ENCODE measurements around the gene RELB. TPM values are rescaled to one million over a fixed set of nuclear protein-coding genes. Genes with fewer than 3 reads are reported as not detected.

Gene RELB
- total RNA-seq, 4 donors from 2014 or later = 8.4 to 21.5 (median 12.9) TPM

DNA sequence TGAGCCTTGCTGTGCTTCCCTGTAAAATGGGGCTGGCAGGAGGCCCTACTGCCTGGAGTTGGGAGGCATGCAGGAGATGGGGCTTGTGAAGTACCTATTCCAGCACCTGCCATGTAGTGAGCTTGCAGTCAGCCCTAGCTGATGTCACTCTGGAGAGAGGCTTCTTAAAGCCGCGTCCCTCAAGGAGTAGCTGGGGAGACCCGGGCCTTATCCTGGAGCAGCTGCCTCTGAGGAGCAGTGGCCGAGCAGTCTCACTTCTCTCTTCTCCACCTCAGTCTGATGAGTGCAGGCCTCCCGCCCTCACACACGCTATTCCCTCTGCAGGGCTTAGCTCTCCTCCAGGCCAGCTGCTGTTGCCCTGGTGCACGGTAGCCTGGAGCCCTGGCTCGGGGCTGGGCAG, 55.6 kb downstream of the RELB start:
- Histone ChIP-seq H3K36me3 (peaks cover 0 to 91% of the 10 kb centered on the region in 2 donors), H3K27ac (no peak overlapping the region), H3K27me3 (no peaks in the 10 kb centered on the region), H3K9me3 (no peaks in the 10 kb centered on the region), H3K4me1 (no peaks in the 10 kb centered on the region), H3K4me3 (no peak overlapping the region)
- DNase-seq (no peak), ATAC-seq (no peak)
- in situ Hi-C loops (cut with MboI; ENCODE audit: low sequenced_read_pairs in 4 of 4) (no loop called here), intact Hi-C loops (cut with DNase I; ENCODE audit: low total_unique reads) (no loop called here)
- TF ChIP-seq, protein P1, sequence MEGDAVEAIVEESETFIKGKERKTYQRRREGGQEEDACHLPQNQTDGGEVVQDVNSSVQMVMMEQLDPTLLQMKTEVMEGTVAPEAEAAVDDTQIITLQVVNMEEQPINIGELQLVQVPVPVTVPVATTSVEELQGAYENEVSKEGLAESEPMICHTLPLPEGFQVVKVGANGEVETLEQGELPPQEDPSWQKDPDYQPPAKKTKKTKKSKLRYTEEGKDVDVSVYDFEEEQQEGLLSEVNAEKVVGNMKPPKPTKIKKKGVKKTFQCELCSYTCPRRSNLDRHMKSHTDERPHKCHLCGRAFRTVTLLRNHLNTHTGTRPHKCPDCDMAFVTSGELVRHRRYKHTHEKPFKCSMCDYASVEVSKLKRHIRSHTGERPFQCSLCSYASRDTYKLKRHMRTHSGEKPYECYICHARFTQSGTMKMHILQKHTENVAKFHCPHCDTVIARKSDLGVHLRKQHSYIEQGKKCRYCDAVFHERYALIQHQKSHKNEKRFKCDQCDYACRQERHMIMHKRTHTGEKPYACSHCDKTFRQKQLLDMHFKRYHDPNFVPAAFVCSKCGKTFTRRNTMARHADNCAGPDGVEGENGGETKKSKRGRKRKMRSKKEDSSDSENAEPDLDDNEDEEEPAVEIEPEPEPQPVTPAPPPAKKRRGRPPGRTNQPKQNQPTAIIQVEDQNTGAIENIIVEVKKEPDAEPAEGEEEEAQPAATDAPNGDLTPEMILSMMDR (IDR thresholded peaks at IDR 0.05 in 4 of 5, conservative IDR thresholded peaks at IDR 0.05 in 1 of 5) = no peak
- no peak for TF ChIP-seq POLR2A (IDR thresholded peaks at IDR 0.05)

DNA sequence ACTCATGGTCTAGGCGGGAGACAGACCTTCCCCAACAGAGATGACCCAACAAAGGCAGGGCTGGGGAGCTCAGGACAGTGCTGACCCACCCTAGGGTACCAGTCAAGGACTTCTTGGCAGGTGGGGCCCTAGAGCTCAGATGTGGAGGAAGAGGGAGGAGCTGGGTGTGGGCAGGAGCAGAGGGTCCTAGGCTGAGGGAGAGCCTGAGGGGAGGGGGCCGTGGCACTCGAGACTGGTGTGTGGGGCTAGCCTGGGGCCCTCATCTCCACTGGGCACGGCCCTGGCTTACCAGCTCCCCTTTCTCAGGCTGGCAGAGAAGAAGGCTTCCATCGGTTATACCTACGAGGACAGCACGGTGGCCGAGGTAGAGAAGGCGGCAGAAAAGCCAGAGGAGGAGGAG, 56.2 kb downstream of the RELB start:
- ATAC-seq (no peak), DNase-seq (no peak)
- intact Hi-C loops (cut with DNase I; ENCODE audit: low total_unique reads) = no loop called here
- no peaks in the 10 kb centered on the region for H3K9me3 ChIP-seq
- H3K27me3 ChIP-seq = no peaks in the 10 kb centered on the region
- H3K4me3 ChIP-seq = no peak overlapping the region
- in situ Hi-C loops (cut with MboI; ENCODE audit: low sequenced_read_pairs in 4 of 4) = no loop called here
- no peaks in the 10 kb centered on the region for H3K4me1 ChIP-seq
- TF ChIP-seq, protein P1 (IDR thresholded peaks at IDR 0.05 in 4 of 5, conservative IDR thresholded peaks at IDR 0.05 in 1 of 5) = no peak
- no peak for TF ChIP-seq POLR2A (IDR thresholded peaks at IDR 0.05)
- H3K36me3 ChIP-seq = peaks cover 0 to 91% of the 10 kb centered on the region in 2 donors
- no peak overlapping the region for H3K27ac ChIP-seq

DNA sequence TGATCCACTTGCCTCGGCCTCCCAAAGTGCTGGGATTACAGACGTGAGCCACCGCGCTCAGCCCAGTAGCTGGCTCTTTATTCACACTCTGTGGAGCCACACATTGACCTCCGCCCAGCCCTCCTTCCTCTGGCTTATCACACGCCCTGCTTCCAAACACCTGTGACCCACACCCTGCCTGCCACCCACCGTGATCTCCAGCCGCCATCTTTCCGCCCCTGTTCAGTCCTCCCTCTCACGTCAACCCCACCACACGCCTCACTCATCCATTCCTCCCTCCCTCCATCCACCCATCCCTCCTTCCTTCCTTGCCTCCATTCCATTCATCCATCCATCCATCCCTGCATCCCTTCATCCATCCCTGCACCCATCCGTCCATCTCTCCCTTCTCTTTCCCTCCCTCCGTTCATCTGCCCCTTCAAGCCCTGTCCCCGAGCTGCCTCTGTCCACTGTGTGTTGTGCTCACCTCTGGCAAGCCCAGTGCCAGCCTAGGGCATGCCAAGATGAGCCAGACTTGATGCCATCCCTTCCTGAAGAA, 57.4 kb downstream of the RELB start:
- Histone ChIP-seq H3K9me3 (no peaks in the 10 kb centered on the region), H3K4me1 (no peaks in the 10 kb centered on the region), H3K36me3 (peaks cover 0 to 89% of the 10 kb centered on the region in 2 donors), H3K27ac (no peak overlapping the region), H3K27me3 (no peaks in the 10 kb centered on the region), H3K4me3 (no peak overlapping the region)
- TF ChIP-seq, protein P1 (IDR thresholded peaks at IDR 0.05 in 4 of 5, conservative IDR thresholded peaks at IDR 0.05 in 1 of 5) = no peak
- TF ChIP-seq POLR2A (IDR thresholded peaks at IDR 0.05) = no peak
- DNase-seq (no peak), ATAC-seq (no peak)
- intact Hi-C loops (cut with DNase I; ENCODE audit: low total_unique reads) (no loop called here), in situ Hi-C loops (cut with MboI; ENCODE audit: low sequenced_read_pairs in 4 of 4) (no loop called here)

DNA sequence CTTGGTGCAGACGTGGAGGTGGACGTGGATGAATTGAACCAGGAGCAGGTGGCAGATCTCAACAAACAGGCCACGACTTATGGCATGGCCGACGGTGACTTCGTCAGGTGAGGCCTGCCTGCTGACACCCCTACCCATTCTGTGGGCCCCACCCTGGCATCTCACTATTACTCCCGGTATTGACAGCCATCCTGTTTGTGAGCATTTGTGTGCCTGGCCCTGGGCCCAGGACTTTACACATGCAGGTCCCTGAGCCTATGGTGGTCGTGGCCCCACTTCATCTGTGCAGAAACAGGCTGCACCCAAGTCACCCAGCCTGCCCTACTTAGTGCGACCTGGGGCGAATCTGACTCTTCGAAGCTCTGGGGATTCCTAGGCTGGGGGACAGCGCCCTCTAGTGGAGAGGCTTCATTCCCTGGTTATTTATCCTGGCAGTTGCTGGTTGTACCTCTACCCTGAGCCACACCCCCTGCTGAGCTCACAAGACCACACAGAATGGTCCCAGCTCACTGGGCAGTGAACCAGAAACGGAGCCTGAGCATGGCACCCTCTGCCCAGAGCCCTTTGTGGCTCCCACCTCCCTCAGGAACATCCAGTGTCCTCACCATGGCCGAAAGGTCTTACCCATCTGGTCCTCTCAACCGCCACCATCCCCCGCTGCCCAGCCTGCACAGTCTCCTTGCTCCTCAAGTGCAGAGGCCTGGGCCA, 58.1 kb downstream of the RELB start:
- TF ChIP-seq POLR2A (IDR thresholded peaks at IDR 0.05) = no peak
- TF ChIP-seq, protein P1 (IDR thresholded peaks at IDR 0.05 in 4 of 5, conservative IDR thresholded peaks at IDR 0.05 in 1 of 5) = peak; percentile 80 to 86 (median 84)
- in situ Hi-C loops (cut with MboI; ENCODE audit: low sequenced_read_pairs in 4 of 4) = no loop called here
- Histone ChIP-seq H3K27me3 (no peaks in the 10 kb centered on the region), H3K4me1 (no peaks in the 10 kb centered on the region), H3K9me3 (no peaks in the 10 kb centered on the region), H3K27ac (no peak overlapping the region), H3K36me3 (peaks cover 0 to 96% of the 10 kb centered on the region in 2 donors), H3K4me3 (no peak overlapping the region)
- peak; percentile 64 to 78 for ATAC-seq
- DNase-seq = peak; percentile 17 to 66
- intact Hi-C loops (cut with DNase I; ENCODE audit: low total_unique reads) = no loop called here

All from gastrocnemius medialis (tissue), 4 donors.